Measurements from ENCODE around the gene TYMP.

- no peak for TF ChIP-seq GATA3 (IDR thresholded peaks at IDR 0.05; ENCODE audit: borderline replicate concordance)
- no peak for TF ChIP-seq KDM1A (IDR thresholded peaks at IDR 0.05; ENCODE audit: low read depth)
- TF ChIP-seq RAD21 (conservative IDR thresholded peaks at IDR 0.05 in 1 of 2, IDR thresholded peaks at IDR 0.05 in 1 of 2): no peak
- no peak for TF ChIP-seq EP300 (IDR thresholded peaks at IDR 0.05)
- TF ChIP-seq CTCF (IDR thresholded peaks at IDR 0.05): no peak
- TF ChIP-seq REST (IDR thresholded peaks at IDR 0.05): no peak
- TF ChIP-seq MYC (IDR thresholded peaks at IDR 0.05; ENCODE audit: borderline replicate concordance, low read length): no peak
- TF ChIP-seq MAFK (IDR thresholded peaks at IDR 0.05; ENCODE audit: partially characterized antibody): no peak
- TF ChIP-seq POLR2A (IDR thresholded peaks at IDR 0.05; ENCODE audit: low read length): no peak
- TF ChIP-seq USF2 (IDR thresholded peaks at IDR 0.05): no peak
- TF ChIP-seq HDAC2 (IDR thresholded peaks at IDR 0.05): no peak
- TF ChIP-seq JUNB (IDR thresholded peaks at IDR 0.05): no peak
Measured at GRCh38 chr22:50477923-50478322, 51.9 kb downstream of the TYMP start.

Data from A549 (cell line).